WI38 (cell line): Measurements from ENCODE around the gene EIF4A3.

ENCODE experiments used
- H3K4me3 ChIP-seq: 2 replicates; pipeline ENCODE4 v1.5.1; 2011; ENCODE audit warnings: low read depth, mild to moderate bottlenecking, control low read depth, low read length
- CTCF ChIP-seq: IDR thresholded peaks from 2 replicates; pipeline ENCODE4 v1.5.1; 2012; ENCODE audit warnings: low read depth, mild to moderate bottlenecking, control low read depth, low read length

EIF4A3 gene

DNA sequence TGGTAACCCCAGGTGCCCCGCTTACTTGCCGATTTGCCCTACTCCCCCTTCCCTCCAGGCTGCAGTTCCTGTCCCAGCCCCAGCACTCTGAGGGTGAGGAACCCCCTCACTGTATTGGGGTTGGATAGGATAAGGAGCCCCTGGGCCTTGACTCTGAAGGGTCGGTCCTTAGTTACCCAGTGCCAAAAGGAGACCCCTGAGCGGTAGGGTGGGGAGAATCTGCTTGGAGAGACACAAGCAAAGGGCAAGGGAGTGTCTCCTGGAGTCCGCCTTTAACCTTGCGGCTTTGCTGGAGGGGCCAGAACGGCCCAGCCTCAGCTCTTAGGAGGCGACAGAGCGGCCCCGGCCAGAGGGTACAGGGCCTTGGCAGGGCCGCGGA lies 35.9 kb upstream of the EIF4A3 start:
- no peak overlapping the region for H3K4me3 ChIP-seq
- TF ChIP-seq CTCF: no peak

GRCh38 chr17:80182118-80182844 lies 35.4 kb upstream of the EIF4A3 start:
- H3K4me3 ChIP-seq: no peak overlapping the region
- no peak for TF ChIP-seq CTCF

DNA sequence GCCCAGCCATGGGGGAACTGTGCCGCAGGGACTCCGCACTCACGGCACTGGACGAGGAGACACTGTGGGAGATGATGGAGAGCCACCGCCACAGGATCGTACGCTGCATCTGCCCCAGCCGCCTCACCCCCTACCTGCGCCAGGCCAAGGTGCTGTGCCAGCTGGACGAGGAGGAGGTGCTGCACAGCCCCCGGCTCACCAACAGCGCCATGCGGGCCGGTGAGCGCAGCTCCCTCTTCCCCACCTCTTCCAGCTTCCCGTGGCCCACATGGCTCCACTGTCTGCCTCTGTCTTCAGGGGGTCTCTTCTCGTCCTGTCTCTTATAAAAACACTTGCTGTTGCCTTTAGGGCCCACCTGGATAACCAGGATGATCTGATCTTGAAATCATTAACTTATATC lies 34.5 kb upstream of the EIF4A3 start:
- no peak overlapping the region for H3K4me3 ChIP-seq
- TF ChIP-seq CTCF: no peak

DNA sequence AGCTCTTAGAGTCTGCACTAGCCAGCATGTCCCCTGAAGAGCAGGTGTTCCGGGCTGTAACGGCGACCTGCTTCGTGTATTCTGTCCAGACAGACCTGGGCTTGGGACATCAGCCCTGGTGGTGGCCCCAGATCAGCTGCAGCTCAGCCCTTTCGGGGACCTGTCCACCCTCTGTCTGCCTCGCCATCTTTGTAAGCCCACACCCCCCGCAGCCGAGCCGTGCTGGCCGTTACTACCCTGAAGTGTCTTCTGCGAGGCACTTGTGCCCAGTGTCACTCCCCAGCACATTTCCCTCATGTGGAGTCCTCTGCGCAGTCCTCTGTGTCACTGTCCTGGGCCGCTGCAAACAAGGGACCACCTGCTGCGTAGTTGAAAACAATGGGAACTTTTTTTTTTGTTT lies 33.3 kb upstream of the EIF4A3 start:
- TF ChIP-seq CTCF: no peak
- no peak overlapping the region for H3K4me3 ChIP-seq

GRCh38 chr17:80177986-80178595 lies 31.2 kb upstream of the EIF4A3 start:
- no peak for TF ChIP-seq CTCF

DNA sequence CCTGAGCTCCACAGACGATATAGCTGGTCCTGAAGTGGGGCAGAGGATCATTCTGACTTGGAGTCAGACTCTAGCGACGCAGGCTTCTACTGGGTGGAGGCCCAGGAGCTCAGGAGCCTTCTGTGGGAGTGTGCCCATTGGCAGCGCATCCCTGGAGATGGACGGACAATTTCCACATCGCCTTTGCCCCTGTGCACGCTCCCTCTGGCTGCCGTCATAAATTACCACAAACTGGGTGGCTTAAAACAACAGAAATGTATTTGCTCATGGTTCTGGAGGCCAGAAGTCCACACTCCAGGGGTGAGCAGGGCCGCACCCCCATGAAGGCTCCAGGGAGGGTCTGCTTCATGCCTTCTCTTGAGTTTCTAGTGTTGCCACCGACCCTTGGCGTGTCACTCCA lies 29.8 kb upstream of the EIF4A3 start:
- no peak for TF ChIP-seq CTCF

More at GRCh38 chr17:80177986-80178595, 31.2 kb upstream of the EIF4A3 start:
- no peak overlapping the region for H3K4me3 ChIP-seq

GRCh38 chr17:80173916-80174315 lies 27.0 kb upstream of the EIF4A3 start:
- TF ChIP-seq CTCF: no peak
- no peak overlapping the region for H3K4me3 ChIP-seq

More for the DNA sequence above, 29.8 kb upstream of the EIF4A3 start:
- no peak overlapping the region for H3K4me3 ChIP-seq
